Esophagus (tissue), 2 donors: ENCODE results near the gene TEX19. TPM values are rescaled to one million over a fixed set of nuclear protein-coding genes. Genes with fewer than 3 reads are reported as not detected.

ENCODE experiments used
- H3K27ac ChIP-seq, 2 donors: one replicate each; pipeline ENCODE4 v1.5.1; 2013; ENCODE audit warnings: low read depth in 2 of 2, mild to moderate bottlenecking in 2 of 2, inconsistent platforms in 1 of 2, low read length in 1 of 2, moderate library complexity in 1 of 2
- H3K27me3 ChIP-seq, 2 donors: one replicate each; pipeline ENCODE4 v1.6.1; 2013; ENCODE audit warnings: low read length in 2 of 2, control low read depth in 1 of 2, mild to moderate bottlenecking in 1 of 2; ENCODE audit not compliant: insufficient read depth in 2 of 2, control insufficient read depth in 1 of 2
- H3K36me3 ChIP-seq, 2 donors: one replicate each; pipeline ENCODE4 v1.6.1; 2013; ENCODE audit warnings: low read length in 1 of 2; ENCODE audit not compliant: control insufficient read depth in 2 of 2, insufficient read depth in 2 of 2
- H3K4me1 ChIP-seq, 2 donors: one replicate each; pipeline ENCODE4 v1.6.1; 2013; ENCODE audit warnings: low read length in 1 of 2; ENCODE audit not compliant: control insufficient read depth in 2 of 2, insufficient read depth in 2 of 2
- H3K4me3 ChIP-seq, 2 donors: one replicate each; pipeline ENCODE4 v1.5.1; 2013; ENCODE audit warnings: low read length in 2 of 2, mild to moderate bottlenecking in 2 of 2, low read depth in 1 of 2, moderate library complexity in 1 of 2
- H3K9me3 ChIP-seq, 2 donors: one replicate each; pipeline ENCODE4 v1.6.1; 2013; ENCODE audit warnings: mild to moderate bottlenecking in 2 of 2, low read depth in 1 of 2, low read length in 1 of 2, moderate library complexity in 1 of 2; ENCODE audit not compliant: control insufficient read depth in 2 of 2, insufficient read depth in 1 of 2
- WGBS, 2 donors: extraction: QIAGEN DNeasy Blood & Tissue Kit; methylation state at CpG; one replicate each; pipeline ENCODE4 v1.1.7; 2013; 5-methylcytosine and 5-hydroxymethylcytosine counted together
- polyA plus RNA-seq, 2 donors: library from polyadenylated mRNA; stranded (reverse); fragments of 200-250 nt; gene quantifications; one replicate each; pipeline ENCODE4 v1.2.3, GENCODE V29; 2013
- donor health status: healthy with polysubstance abuse.
- donor health status: Bipolar disorder and iron deficiency.

The TEX19 gene
- polyA plus RNA-seq, 2 donors = 0.01 TPM; not detected in 1

DNA sequence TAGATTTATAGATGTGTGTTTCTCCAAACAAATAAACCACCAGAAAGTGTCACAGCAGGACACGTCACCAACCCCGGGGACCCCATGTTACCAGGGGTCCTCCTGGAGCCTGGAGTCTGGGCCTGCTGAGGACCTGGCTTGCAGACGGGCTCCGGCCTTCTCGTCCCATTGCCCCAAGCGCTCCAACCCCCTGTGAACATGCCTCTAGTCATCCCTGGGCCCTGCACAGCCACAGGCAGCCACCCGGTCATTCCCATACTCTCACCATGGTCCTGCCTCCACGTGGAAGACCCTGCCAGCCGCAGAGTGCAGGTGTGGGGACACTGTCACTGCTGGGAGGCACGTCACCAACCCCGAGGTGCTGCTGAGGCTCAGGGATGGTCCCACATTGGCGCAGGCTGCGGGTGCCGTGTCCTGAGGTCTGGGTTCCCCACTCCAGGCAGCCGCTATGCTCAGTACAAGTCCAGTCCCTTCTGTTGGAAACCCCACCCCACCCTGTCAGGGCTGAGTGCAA, 30.0 kb upstream of the TEX19 start:
- 81 to 93% methylated on average over 15 of the region's 15 CpGs for WGBS, 2 donors
- Histone ChIP-seq H3K36me3 (no peaks in the 10 kb centered on the region), H3K4me3 (no peak overlapping the region), H3K27me3 (no peaks in the 10 kb centered on the region), H3K4me1 (peaks cover 6 to 39% of the 10 kb centered on the region in 2 donors), H3K9me3 (no peaks in the 10 kb centered on the region), H3K27ac (no peak overlapping the region)

DNA sequence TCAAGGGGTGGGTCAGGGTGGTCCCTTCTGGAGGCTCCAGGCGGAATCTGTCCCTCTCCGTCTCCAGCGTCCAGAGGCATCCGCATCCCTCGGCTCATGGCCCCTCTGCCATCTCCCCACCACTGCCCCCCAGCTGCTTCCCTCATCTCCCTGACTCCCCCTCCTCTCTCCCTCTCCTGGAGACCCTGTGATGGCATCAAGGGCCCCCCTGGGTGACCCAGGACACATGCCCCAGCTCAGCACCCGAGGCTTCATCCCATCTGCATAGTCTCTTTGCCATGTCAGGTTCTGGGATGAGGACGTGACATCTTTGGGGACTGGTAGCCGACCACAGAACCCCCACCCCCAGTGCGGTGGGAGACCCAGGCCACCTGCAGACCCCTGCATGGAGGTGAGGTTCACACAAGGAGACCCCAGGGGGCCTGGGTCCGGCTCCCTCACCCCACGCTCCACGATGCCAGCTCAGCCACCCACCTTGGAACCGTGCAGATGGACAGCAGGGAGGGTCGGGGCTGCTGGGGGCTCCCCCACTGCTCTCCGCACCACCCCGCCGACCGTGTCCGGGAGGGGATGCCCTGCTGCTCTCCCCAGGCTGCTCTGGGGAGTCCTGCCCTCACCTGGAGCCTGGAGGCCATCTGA, 29.2 kb upstream of the TEX19 start:
- Histone ChIP-seq H3K9me3 (no peaks in the 10 kb centered on the region), H3K27me3 (no peaks in the 10 kb centered on the region), H3K4me3 (no peak overlapping the region), H3K27ac (no peak overlapping the region), H3K36me3 (no peaks in the 10 kb centered on the region), H3K4me1 (peaks cover 6 to 43% of the 10 kb centered on the region in 2 donors)
- 79 to 85% methylated on average over 19 of the region's 19 CpGs for WGBS, 2 donors

DNA sequence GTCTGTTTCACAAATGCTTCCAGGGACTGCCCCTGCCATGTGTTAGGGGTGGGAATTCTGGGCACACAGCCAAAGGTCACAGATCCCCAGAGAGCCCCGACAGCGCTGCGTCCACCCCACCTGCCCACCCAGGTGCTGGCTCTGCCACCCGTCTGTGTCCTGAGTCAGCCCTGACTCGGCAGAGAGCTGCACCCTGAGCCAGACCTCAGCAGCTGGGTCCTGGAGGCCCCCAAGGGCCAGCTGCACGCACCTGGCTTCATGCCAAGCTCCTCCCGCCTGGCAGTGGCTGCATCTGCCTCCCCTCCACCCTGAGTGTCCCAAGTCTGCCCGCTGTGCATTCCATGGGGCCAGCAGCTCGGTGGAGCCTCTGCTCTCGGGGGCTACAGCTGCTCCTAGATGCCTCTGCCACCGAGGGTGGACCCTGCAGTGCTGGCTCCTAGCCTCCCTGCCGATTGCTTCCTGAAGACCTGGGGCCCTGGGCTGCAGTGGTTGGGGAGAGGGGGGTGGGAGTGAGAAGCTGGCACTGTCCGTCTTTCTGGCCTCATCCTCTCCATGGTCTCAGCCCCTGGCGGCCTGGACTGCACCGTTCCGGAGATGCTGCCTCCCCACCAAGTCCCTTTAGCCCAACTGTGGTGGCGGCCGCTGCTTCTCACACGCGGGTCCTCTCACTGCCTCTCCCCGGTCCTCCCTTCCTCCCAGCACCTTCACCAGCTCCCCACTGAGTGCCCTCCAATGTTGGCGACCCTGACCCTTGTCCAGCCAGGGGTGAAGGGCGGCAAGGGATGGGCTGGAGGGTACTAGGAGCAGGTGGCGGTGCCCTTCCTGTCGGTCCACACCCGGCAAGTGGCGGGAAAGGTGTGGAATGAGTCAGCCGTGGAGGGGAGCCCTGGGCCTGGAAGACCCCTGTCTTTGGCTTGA, 28.5 kb upstream of the TEX19 start:
- no peaks in the 10 kb centered on the region for H3K27me3 ChIP-seq
- H3K27ac ChIP-seq = no peak overlapping the region
- WGBS, 2 donors = 34 to 52% methylated on average over 28 of the region's 28 CpGs
- H3K4me1 ChIP-seq = peaks cover 6 to 43% of the 10 kb centered on the region in 2 donors
- H3K9me3 ChIP-seq = no peaks in the 10 kb centered on the region
- no peaks in the 10 kb centered on the region for H3K36me3 ChIP-seq
- no peak overlapping the region for H3K4me3 ChIP-seq

DNA sequence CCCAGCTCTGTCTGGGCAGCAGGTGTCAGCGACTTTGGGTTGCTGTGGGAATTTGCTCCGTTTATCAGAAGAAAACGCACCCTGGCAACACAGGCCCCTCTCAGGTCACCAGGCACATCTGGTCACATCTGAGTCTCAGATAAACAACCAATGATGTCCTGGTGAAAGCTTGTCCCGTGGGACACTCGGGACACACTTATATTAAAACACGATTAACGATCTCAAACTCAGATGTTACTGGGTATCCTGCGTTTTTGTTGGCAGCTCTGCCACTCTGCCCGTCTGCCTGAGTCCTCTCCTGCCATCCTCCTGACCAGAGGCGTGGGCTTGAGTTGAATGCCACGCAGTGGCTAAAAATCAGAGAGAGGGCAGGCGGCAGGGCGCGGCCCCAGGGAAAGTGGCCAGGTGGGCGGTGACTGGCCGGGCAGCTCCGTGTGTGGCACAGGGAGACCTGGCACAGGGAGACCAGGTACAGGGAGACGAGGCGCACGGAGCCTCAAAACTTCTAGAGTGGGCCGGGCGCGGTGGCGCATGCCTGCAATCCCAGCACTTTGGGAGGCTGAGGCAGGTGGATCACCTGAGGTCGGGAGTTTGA, 27.6 kb upstream of the TEX19 start:
- Histone ChIP-seq H3K27ac (no peak overlapping the region), H3K36me3 (no peaks in the 10 kb centered on the region), H3K4me3 (no peak overlapping the region), H3K9me3 (no peaks in the 10 kb centered on the region), H3K4me1 (peaks cover 6 to 42% of the 10 kb centered on the region in 2 donors), H3K27me3 (no peaks in the 10 kb centered on the region)
- 62 to 73% methylated on average over 25 of the region's 25 CpGs for WGBS, 2 donors

DNA sequence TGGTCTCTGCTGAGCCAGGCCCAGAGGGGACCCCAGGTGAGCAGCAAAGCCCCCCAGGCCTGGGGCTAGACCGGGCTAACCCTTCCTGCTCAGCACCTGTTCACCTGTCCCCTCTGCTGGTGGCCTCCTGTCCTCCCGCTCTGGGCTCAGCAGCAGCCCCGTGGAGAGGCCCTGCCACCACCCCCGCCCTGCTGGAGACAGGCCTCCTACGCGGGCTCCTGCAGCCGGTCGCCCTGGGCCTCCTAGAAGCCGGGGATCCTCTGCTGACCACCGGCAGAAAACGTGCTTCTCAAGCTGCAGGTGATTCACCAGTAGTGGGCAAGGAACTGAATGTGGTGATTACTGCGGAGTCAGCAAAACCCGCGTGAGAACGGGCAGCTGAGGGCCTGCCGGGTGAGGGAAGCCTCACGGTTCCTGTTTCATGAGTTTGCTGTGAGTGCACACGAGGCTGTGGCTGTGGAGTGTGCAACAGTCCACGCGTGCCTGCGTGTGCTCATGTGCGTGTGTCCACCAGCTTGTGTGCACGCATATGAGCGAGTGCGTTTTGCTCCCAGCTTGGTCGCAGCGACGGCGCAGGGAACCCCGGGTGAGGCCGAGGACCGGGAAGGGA, 26.3 kb upstream of the TEX19 start:
- peak overlapping the region; percentile 47 to 55 for H3K4me3 ChIP-seq
- H3K36me3 ChIP-seq = no peaks in the 10 kb centered on the region
- no peaks in the 10 kb centered on the region for H3K27me3 ChIP-seq
- H3K4me1 ChIP-seq = peaks cover 6 to 42% of the 10 kb centered on the region in 2 donors
- H3K9me3 ChIP-seq = no peaks in the 10 kb centered on the region
- 10 to 19% methylated on average over 32 of the region's 32 CpGs for WGBS, 2 donors
- peak overlapping the region; percentile 47 for H3K27ac ChIP-seq

DNA sequence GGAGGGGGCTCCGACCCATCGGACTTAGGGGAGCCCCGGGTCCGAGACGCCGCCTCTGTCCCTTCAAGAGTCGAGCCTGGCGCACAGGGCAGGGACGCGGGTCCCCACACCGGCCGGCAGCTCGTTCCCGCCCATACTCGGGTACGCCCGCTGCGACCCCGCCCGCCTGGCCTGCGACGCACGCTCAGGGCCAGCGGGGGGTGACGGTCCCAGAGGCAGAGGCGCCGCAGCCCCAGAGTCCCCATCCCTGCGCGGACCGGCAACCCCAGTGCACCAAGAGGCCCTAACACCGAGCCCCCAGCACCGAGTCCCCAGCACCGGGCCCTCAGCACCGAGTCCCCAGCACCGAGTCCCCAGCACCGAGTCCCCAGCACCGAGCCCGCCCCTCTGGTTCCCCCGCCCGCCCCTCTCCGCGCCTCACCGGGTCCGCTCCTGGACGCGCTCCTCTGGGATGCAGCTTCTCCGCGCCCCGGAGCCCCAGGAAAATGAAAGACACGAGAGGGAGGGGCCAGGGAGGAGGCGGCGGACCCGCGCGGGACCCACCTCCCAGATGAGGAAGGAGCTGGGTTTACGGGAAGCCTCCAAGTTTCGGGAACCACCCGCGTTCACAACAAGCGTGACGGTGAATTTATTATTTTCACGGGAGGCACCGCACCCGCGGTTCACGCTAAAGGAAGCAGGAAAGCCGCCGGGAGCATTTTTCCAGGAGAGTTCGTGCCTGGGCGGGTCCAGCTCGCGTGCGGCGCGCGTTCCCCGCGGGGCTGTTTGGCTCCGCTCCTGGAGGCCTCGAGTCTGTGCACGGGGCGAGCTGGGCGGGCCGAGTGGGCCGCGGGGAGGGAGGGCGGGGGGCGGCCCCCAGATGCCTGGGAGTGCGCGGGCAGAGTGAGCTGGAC, 25.5 kb upstream of the TEX19 start, which contains the start of gene SECTM1:
SECTM1 (minus strand) TSS at position 488 of the 893 bp plus-strand sequence. CDS start 6,526 bp downstream, outside the sequence.
- no peaks in the 10 kb centered on the region for H3K27me3 ChIP-seq
- peaks cover 6 to 35% of the 10 kb centered on the region in 2 donors for H3K4me1 ChIP-seq
- 2% methylated on average over 74 to 90 of the region's 90 CpGs for WGBS, 2 donors
- no peaks in the 10 kb centered on the region for H3K36me3 ChIP-seq
- no peaks in the 10 kb centered on the region for H3K9me3 ChIP-seq
- peak within 1 kb of the TSS; percentile 47 to 62 for H3K27ac ChIP-seq
- peak within 1 kb of the TSS; percentile 47 to 55 for H3K4me3 ChIP-seq

DNA sequence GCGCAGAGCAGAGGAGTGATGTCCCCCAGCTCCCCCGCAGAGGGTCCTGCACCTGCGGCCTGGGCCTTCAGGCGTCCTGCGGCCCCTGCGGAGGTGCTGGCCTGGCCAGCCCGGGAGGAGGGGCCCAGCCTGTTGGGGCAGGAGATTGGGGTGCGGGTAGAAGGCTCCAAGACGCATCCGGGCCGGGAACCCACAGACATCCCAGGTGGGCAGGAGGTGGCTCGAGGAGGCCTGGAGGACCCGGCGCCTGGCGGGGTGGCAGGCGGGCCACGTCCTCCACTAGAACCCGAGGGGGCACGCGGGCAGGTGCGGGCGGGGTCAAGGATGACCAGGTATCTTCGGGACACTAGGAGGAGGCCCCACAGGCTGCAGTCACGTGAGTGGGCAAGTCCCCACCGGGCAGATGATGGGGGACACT, 24.8 kb upstream of the TEX19 start:
- Histone ChIP-seq H3K27me3 (no peaks in the 10 kb centered on the region), H3K9me3 (no peaks in the 10 kb centered on the region), H3K4me3 (peak overlapping the region; percentile 32 to 55), H3K4me1 (peaks cover 6 to 37% of the 10 kb centered on the region in 2 donors), H3K36me3 (no peaks in the 10 kb centered on the region), H3K27ac (peak overlapping the region; percentile 33 to 62)
- WGBS, 2 donors = 36 to 39% methylated on average over 25 of the region's 25 CpGs

DNA sequence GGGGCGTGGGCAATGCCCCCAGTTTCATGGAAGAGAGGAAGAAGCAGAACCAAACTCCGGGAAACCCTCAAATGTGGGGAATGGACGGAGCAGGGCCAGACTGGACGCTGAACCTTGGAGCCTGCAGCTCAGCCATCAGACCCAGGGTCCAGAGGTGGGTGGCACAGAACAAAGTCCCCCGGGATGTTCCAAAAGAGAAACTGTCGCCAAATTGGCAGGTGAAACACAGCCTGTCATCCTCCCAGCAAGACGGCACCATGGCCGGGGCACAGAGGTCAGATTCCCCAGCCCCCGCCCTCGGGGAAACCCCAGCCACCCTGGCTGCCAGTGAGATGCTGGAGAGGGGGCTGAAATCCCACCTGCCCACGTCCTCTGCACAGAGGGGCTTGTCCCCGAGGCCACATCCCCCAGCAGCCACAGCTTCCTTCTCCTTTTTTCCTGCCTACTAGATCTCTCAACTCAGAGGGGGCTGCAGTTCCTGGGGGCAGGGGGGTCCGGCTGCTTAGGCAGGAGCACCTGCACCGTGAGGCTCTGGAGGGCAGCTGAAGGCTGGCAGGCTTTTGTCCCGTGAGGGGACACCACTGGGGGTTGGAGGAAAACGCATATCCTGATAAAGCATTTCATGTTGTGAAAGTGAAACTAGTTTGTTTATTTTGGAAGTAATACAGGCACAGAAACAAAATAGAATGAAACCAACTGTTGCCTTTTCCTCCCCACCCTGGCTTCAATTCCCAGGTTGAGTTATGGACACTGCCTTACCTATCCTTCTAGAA, 24.2 kb upstream of the TEX19 start:
- WGBS, 2 donors = 16 to 18% methylated on average over 16 of the region's 16 CpGs
- Histone ChIP-seq H3K4me3 (peak overlapping the region; percentile 32 to 43), H3K9me3 (no peaks in the 10 kb centered on the region), H3K36me3 (no peaks in the 10 kb centered on the region), H3K27ac (peak overlapping the region; percentile 25 to 62), H3K4me1 (peaks cover 6 to 40% of the 10 kb centered on the region in 2 donors), H3K27me3 (no peaks in the 10 kb centered on the region)
